Pulmonary artery endothelial cell (primary cell): Measurements from ENCODE around the gene PTPRF. TPM values are rescaled to one million over a fixed set of nuclear protein-coding genes. Genes with fewer than 3 reads are reported as not detected.

Source experiments
- DNase-seq: peaks from one replicate; pipeline ENCODE4 v3.0.0-alpha.2; 2011; ENCODE audit warnings: low read depth, low spot score
- total RNA-seq: library from RNA; depleted of rRNA; stranded (reverse); fragments of >200 nt; gene quantifications from 2 replicates; pipeline ENCODE4 v1.2.3, GENCODE V29; 2014

Gene PTPRF
- total RNA-seq, 1 donor from 2014 or later, result 171 TPM

DNA sequence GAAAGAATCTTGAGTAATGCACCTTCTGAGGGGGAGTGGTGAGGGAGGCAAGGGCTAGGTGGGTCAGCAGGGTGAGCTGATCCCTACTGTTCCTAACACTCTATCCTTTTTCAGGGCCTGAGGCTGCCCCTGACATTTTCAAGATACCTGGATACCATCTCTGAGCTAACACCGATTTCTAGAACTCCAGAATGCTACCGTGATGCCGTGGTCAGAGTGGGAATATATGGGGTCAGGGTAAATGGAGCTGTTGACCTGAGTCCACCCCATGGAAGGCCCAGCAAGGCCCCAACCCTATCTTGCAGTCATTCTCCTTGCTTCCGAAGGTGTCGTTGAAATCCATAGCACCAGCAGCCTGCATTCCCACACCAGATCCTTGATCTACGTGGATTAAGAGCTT lies 18.0 kb upstream of the PTPRF start:
- no peak for DNase-seq

DNA sequence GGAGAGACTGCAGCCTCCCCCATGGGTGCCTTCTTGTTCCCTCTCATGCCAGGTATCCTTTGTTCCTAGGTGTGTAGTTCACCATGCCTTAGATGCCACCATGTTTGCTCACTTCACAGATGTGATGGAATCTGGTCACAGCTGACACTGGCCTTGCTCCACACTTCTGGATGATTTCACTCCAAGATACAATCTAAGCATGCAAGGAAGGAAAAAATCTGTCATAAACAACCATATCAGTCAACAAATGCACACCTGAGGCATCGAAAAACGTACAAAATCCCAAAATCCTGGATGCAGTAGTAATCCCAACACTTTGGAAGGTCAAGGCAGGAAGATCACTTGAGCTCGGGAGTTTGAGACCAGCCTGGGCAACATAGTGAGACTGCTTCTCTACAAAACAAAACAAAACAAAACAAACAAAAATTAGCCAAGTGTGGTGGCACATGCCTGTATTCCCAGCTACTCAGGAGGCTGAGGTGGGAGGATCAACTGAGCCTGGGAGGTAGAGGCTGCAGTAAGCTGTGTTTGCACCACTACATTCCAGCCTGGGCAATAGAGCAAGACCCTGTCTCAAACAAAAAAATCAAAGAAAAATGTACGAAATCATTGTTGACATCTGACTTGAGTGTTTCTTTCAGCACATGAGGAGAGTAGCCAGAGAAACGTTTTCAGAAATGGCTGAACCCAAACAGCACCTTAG lies 17.1 kb upstream of the PTPRF start:
- DNase-seq, result no peak

DNA sequence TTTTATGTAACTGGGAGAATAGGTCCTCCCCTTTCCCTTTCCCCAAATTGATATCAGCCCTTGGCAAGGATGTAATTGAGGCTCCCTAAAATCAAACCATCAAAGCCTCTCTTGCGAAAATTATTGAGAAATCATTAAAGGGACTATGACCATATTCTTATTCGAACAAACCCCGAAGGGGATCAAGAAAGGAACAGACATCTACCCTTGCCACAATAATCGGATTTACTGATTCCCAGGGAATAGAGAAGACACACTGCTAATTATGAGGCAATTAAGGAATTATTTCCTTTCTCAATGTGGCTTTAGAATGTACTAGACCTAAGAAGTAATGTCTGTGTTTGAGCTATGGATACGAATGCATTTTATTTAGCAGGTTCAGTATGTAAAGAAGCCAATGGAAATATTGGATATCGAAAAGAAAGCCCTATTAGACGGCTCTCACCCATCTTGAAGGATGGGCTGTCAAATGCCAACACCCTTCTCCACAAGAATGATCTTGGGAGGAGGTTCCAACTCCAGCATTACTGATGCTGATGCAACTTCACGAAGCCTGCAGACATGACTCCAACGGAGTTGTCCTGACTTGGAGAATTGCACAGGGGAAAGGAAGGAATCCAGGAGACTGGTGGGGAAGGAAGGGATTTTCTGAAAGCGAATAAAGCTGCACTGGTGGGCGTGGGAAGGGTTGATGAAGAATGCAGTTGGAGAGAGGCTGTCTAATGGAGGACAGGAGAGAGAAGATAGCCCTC lies 11.6 kb upstream of the PTPRF start:
- DNase-seq, result no peak

DNA sequence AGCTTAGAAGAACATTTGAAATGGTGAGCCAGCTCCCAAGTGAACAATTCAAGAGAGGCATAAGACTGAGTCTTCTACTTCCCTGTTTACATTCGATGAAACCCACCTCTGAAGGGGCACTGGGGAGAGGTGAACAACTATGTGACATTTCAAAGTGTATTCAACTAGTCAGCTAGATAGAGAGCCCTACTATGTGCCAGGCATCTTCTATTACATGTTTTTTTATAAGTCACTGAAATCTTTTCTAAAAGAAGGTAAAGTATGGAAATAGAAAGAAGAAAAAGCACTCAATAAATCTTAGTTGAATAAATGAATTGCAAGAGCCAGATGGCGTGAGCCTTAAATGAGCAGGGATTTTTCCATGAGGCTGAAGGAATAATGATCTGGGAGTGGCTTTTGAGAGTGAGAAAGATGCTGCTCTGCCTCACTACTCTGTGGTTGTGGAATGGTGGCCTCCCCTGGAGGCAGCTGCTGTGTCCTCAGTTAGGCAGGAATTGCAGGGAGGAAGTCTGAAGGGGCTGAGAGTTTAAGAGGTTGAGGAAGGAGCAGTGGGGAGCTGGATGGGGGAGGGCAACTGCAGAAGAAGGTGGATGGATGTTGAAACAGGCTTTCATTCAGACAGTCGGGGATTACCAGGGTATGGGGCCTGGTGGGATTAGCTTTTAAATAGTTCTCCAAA lies 10.4 kb upstream of the PTPRF start:
- no peak for DNase-seq

DNA sequence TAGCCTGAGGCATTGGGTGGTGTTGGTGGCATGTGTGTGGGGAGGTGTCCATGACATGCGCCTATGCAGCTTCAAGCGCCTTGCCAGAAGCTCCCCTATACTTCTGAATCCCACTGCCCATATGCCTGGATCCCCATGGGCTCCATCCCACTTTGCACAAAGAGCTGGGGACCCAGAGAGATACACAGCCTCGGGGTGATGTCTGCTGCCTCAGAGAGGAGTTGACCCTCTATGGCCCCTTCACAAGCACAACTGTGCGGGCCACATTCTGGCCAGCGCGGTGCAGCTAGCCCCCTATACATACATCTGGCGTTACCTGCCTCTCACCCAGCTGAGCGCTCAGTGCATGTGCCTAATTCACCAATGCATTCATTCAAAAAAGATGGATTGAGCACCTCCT lies 9.6 kb upstream of the PTPRF start:
- no peak for DNase-seq

DNA sequence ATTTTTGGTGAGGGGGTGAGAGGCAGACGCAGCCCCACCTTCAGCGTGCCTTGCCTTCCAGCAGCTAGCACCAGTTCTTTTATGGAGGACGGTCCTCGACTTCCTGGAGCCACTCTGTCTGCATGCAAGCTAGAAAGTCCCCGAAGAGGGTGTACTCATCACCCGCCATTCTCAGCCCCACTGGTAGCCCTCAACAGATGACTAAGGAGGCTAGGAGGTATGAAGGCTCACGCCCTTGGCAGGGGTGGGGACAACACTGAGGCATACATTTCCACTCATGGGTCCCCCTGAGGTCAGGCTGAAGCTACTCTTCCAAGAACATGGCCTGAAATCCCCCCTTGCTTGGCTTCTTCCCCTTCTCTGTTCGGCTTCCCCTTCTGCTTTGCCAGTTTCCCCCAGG lies 8.9 kb upstream of the PTPRF start:
- DNase-seq, result no peak

DNA sequence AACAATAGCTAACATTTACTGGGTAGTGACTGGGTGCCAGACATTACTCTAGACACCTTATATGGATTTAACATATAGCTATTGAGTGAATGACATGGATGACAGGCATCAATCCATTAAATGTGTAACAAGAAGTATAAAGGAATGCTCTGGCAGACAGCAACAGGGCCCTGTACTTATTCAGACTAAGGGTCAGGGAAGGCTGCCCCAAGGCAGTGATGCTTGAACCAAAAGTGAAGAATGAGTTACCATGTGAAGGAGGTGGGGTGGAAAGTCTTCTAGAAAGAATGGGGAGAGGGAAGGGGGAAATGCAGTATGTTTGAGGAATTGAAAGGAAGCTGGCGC lies 8.3 kb upstream of the PTPRF start:
- DNase-seq, result no peak

DNA sequence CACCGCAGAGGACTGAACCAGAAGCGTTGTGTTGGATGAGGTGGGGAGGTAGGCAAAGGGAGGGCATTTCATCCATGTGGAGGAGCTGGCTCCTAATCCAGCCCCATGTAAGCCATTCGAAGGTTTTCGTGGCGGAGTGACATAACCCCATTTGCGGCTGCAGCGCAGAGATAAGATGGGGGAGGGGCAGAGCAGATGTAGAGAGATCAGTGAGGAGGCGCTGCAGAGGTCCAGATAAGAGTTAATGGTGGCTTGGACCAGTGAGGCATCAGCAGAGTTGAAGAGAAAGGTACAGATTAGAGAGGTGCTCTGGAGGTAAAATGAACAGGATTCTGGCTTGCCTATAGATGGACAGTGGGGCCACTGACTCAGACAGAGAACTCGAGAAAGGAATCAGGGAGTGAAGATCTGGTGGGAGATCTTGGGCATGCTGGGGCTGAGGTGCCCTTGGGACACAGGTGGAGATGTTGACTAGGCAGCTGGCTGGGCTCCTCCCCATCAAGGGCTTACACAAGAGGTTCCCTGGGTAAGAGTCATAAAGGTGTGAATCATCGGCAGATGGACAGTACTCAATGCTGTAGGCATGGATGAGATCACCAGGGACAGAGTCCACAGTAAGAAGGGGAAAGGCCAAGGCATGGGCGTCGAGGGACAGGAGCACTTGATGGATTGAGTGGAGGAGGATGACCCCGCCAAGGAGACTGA lies 7.8 kb upstream of the PTPRF start:
- no peak for DNase-seq

DNA sequence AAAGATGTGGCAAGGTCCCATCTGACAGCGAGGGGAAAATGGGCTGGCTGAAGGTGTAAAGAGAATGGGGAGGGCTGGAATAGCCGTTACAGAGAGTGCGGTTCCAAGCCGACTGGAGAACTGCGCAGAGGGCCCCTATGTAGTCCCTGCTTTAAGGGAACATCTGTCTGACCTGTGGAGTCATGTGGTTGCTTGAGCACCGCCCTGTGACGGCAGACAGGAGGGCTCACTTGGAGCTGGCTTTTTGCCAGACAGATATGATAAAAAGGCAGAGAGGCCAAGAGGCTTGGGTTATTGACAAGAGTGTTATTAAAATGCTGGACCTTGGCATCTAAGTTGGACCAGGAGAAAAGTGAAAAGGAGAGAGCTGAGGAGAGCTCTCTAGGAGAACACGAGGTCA lies 5.9 kb upstream of the PTPRF start:
- no peak for DNase-seq

DNA sequence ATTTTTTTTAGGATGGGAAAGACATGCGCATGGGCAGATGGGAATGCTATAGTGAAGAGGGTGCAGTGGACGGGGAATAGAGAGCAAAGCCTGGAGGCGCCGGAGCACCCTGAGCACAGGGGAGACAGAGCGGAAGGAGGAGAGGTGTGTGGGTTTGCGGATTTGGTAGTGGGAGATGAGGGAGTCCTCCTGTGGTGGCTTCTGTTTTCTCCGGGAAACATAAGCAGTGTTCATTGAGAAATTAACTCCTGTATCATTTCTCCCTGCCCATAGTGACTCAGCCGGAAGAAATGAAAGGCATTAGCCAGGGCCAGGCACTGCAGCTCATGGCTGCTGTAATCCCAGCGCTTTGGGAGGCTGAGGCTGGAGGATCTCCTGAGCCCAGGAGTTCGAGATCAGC lies 4.7 kb upstream of the PTPRF start:
- no peak for DNase-seq

DNA sequence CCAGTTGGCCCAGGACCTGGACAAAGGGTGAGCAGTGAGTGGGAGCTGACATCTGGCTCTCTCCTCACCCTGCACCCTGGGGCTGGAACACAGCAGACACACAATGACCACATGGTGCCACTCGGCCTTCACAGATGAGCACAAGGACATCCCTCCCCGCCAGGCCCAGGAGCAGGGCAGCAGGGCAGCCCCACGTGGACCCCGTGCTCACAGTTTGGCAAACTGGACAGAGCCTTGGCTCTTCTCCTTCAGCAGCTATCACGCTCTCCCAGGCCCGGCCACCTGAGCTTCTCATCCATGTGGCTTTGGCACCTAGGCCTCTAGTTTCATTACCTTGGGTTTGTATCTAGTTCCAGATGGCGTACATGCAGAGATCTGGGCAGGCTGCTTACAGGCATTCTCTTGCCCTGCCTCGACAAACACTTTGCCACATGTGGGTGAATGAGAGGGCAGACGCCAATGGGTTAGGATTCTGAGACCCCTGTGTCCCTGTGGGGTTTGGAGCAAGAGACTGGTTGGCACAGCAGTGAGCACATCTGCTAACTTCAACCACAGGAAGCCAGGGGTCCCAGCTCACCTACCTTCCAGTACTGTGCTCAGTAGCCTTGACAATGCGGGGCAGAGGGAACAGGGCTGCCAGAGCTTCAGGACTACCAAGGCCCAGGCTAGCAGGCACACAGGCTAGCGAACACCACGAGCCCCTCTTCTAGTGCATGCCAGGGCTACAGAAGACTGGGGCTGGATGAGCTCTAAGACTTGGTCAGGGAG lies 3.4 kb upstream of the PTPRF start:
- no peak for DNase-seq

DNA sequence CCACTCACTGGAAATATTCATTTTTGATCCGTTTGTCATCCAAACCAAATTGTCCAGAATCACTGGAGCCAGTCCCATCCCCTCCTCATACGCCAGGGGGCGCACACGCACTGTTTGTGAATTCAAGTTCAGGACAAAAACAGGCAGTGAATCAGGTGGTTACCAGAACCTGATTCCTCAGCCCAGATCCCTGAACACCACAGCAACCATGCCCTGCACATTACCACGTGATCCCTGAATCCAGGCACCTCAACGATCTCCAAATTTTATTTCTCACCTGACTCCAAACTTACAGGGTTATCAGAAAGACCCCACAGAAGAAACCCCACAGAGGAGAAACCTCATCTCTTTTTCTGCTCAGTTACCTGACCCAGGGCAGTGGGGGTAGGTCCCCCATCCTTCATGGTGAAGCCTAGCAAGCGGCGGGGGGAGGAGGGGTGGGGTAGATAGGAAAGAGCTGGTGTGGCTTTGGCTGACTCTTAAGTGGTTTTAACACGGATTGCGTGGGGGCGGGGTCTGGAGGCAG lies 1.4 kb upstream of the PTPRF start:
- DNase-seq, result peak; percentile 68

DNA sequence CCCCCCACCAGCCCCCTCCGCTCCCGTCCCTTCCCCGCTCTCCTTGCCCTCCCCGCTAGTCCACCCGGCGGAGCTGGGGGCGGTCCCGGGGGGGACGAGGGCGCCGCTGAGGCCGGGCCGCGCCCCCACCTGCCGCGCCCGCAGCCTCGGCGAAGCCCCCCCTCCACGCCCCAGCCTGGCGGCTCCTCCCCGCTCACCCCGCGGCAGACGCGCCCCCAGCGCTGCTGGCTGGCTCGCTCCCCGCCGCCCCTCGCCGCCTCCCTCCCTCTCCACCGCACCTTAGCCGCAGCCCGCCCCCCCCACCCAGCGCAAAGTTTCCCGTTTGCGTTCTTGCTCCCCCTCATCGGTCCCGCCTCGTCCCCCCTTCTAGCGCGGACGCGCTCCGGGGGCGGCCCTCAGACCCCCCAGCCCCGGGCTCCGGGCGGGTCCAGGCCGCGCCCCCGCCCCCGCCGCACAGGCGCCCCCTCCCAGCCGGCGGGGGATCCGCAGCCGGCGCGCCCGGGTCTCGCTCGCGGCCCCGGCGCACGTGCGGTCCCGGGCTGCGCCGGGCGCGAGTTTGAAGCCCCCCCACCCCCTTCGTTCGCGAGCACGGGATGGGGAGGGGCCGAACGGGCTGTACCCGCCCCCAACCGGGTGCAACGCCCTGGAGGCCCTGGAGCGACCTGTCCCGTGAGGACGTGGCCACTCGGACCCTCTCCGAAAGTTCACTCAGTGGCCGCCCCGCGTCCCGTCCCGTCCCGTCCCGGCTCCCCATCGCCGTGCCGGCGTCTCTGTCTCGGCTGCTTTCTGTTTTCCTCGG lies 623 bp downstream of the PTPRF start:
- no peak for DNase-seq

DNA sequence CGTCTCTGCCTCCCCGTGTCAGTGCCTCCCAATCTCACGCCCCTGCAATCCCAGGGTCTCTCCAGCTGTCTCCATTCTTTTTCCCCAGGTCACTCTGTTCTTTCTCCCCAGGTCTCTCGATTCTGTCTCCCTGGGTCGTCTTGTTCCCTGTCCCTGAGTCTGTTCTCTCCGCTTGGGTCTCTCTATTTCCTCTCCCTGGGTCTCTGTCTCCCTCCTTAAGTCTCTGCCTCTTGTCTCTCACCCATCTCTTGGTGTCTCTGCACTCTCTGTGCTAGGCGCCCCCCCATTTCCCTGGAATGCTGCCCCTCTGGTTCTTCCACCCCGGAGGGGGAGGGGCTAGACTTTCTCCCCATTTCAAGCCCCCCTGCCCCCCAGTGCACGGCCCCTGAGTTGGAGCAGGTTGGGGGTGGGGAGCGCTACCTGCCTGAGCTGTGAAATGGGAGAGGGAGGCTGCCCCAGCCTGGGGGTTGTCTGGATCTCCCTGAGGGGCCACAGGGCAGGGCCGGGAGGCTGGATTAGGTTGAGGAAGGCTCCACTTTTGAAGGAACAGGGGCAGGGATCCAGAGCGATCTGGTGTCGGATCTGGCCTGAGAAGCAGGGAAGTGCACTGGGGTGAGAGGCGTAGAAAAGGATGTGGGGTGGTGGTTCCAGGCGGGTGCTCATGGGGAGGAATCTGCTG lies 1.4 kb downstream of the PTPRF start:
- no peak for DNase-seq

DNA sequence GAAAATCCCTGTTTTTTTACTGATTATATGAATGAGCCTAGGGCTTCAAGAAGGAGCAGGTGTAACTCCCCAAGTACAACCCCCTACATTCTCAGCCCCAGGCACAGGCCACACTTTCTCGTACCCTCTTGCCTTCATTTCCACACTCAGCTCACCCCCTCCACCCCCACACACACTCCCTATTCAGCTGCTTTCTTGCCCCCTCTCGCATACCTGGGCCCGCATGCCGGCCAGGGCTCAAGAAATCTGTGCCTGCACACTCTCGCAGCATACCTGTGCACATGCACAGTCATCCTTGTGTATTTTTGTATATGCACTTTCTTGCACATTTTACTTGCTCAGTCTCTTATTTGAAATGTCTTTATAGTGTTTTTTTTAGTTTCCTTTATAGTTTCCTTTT lies 2.0 kb downstream of the PTPRF start:
- no peak for DNase-seq

DNA sequence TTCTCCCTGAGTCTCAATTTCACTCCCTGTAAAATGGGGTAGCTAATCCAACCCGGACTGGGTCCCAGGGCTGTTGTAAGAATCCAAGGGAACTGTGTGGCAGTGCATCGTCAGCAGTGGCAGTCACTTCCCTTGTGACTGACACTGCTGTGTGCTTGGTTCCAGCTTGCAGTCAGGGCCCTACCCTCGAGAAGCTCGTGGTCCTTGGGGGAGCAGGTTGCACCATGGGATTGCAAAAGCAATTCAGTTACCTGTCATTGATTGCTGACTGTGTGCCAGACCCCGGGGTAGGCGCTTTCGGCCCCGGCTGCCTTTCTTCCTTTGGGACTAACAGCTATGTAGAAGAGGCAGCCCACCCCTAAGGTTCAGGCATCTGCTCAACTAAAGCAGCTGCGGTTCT lies 2.9 kb downstream of the PTPRF start:
- no peak for DNase-seq

DNA sequence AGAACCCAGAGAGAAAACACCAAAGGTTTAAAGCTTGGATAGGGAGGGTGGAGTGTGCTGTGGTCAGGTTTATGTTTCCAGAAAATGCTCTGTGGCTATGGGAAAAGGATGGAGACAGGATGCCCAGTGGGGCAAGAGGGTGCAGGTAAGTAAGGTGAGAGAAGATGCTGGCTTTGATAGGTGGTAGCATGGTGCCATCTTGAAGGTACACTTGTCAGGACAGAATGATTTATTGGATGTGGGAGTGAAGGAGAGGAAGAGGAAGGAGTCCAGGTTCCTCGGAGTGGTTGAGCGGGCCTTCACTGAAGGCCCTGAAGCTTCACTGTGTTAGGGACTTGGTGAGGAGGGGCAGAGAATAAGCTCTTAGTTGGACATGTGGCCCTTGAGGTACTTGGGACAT lies 3.6 kb downstream of the PTPRF start:
- no peak for DNase-seq

DNA sequence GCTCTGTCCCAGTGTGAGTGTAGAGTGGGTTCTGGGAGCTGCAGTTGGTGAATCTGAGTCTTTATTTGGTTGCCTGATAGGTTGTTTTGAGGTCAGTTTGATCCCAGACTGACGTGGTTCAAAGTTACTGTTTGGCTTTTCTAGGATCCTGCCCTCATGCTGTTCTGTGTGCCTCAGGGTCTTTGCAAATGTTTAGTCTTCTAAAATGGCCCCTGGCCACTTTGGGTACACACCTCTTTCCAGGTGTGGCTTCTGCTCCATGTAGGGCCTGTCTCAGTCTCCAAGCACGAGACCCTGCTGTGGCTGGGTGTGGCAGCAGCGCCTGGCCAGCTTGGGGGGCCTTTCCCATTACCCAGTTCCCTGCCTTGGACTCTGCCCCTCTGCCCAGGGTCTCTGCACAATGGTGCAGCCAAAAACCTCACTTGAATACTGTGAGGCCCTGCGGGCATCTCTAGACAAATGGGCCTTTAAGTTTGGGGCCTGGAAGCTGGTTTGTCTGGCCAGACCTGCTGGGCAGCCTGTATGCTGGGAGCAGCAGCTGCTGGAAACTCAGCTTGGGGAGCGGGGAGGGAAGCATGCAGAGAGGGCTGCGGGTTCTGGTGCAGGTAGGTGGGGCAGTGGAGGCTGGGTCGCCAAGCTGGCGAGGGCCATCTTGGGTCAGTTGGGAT lies 5.6 kb downstream of the PTPRF start:
- no peak for DNase-seq

DNA sequence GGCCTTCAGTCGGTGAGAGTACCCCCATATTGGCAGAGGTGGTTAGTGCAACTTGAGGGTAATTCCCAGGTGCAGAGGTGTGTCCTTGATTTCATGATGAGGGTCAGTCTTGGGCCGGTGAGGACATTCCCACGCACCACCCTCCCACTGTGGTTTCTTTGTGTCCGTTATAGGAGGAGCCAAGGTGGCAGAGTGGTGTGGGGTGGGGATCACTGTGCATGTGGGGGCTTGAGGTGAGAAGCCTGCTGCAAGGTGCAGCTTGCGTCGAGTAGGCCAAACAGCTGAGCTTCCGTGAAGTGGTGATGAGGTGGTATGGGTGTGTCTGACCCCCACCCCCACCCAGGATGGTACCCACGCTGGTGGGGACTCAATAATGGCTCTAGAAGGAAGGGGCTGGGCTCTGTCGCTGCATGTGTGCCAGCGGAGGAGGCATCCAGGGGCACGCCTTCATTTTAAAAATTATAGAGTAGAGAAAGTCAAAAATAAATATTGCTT lies 6.2 kb downstream of the PTPRF start:
- no peak for DNase-seq
